ENCODE data around the gene RRH.
"Not testable (repeated sequence)": the region's sequence is repeated elsewhere in the genome, so short reads cannot be mapped to it uniquely, and the experiment has no call there.

RRH gene, protein sequence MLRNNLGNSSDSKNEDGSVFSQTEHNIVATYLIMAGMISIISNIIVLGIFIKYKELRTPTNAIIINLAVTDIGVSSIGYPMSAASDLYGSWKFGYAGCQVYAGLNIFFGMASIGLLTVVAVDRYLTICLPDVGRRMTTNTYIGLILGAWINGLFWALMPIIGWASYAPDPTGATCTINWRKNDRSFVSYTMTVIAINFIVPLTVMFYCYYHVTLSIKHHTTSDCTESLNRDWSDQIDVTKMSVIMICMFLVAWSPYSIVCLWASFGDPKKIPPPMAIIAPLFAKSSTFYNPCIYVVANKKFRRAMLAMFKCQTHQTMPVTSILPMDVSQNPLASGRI

DNA sequence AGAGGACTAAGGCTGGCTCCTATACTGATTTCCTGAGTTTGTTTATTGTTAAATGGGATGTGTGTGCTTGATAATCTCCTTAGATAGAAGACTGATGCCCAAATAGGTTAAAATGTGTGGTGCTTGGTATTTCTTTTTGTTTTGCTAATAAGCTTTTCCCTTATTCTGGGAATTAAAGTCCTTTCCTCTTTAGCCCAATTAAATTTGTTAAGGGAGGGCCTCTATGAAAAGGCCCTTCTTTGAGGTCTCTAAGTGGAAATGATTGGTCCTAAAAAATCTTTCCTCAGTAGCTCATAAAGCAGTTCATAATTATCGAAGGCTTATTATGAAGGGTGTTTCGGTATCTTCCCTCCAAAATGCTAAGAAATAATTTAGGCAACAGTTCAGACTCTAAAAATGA lies at the start of gene RRH:
Gene RRH (plus strand): TSS at position 301 of the 400 bp plus-strand sequence. CDS start 56 bp downstream, at position 357.
- DNase-seq, result no peak

DNA sequence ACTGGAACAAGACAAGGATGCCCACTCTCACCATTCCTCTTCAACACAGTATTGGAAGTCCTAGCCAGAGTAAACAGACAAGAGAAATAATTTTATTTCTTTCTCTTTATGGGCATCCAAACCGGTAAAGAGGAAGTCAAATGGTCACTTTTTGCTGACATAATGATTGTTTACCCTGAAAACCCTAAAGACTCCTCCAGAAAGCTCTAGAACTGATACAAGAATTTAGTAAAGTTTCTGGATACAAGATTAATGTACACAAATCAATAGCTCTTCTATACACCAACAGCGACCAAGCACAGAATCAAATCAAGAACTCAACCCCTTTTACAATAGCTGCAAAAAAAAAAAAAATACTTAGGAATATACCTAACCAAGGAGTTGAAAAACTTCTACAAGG lies 45.7 kb upstream of the RRH start:
- not testable (repeated sequence) for DNase-seq

DNA sequence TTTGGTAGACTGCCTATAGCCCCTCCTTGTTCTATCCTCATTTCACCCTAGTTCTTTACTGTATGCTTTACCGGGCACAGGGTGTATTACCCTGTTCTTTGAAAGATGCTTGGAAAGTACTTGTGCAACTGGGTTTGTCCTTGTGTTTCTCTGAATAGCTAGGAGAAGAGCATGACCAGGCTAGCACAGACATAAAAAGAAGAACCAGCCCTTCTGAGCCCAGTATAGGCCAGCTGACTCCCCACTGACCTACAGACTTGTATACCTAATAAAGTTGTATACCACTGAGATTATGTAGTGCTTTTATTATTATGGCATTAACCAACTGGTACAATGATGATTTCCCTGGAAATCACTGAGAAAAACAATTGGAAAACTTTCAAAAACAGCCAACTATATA lies 40.9 kb upstream of the RRH start:
- no peak for DNase-seq

DNA sequence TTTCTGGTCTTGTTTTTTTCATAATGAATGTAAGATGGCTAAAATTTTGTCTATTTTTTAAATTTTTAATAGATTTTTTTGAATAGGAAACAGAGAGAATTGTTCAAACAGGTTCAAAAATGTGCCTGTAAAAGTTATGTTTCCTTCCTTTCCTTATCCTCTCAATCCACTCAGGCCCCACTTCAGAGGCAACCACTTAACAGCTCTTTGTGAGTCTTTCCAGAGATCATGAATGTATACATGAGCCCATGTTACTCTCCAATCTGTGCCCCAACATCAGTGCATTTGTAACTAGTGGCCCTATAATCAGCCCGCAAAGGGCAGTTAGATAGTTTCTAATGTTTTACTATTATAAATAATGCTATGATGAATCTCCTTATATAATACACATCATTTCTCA lies 40.0 kb upstream of the RRH start:
- no peak for DNase-seq

DNA sequence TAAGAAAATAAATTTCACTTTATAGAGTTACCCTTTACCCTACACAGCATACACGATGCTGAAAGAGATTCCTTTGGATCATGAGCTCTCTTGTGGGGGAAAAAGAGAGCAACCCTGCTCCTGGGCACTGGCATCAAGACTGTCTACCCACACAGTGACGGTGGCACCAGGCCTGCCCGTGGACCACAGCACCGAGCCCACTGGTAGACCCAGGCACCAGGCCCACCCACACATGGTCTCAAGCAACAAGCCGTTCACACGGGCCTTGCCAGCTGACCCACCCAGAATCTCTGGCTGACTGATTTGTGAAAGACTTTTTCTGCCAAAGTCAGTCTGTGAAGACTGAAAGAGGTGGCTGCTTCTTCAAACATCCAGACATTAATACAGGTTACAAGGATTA lies 32.7 kb upstream of the RRH start:
- no peak for DNase-seq

DNA sequence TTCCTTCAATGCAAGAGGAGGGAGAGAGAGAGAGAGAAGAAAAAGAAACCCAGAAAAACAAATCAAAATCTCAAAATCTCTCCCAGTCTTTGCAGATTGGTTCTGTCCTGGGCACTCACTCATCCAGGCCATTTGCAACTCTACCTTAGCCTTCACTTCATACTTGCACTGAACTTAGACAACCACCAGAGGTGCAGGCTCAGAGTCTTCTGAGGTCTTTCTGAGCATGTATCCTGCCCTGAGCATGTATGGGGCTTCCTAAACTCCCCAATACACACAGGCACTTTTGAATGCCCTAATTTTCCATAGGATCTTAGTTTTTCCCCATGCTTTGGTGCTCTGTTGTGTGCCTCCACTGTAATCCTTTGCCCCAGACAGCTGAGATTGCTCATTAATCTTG lies 28.9 kb upstream of the RRH start:
- DNase-seq, result no peak

DNA sequence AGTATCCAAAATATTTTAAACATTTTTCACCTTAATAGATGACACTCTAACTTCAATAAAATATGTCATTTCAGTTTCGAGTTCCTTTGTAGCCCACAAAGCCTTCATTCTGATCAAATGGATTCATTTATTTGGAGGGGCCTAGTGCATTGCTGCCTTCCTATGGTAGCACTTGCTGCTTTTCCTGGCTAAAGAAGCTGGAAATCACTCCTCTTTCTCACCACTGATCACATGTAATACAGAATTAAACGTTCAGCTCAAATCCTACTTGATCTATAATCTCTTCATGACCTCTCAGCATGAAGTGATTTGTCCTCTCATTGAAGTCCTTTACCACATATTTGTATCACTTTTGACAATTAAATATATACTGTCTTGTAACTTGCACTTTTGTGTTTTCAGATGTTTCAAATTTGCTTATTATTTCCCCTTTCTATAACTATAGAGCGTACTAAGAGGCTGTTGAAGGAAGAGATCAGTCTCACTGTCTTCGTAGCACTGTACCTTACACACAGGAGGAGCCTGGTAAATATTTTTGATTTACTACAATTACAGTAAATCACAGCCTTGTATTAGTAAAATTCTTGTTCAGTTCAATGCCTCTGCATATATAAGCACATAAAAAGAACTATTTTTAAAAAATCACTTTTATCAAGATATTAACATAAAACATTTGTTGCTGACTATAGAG lies 26.5 kb upstream of the RRH start:
- DNase-seq, result no peak

DNA sequence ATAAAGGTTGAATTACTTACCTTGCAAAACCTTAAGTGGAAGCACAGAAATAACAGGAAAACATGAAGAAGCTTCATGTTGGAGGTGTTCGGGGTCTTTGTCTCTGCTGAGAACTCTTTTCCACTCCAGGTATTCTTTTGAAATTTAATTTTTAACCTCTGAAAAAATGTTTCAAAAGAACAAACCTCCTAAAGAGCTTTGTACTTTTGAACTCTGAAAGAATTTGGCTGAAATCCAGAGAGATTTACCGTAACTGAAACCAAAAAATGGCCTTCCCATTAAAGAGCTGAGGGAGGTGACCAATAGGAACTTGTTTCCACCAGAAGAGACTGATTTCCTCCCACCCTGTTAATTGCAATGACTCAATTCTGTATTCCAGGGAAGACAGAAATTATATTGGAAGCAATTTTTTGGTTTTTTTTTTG lies 25.9 kb upstream of the RRH start, which contains the start of gene CFI:
Gene CFI (minus strand): TSS at position 105 of the 425 bp plus-strand sequence. CDS start 28 bp downstream, at position 77.
- DNase-seq, result no peak

DNA sequence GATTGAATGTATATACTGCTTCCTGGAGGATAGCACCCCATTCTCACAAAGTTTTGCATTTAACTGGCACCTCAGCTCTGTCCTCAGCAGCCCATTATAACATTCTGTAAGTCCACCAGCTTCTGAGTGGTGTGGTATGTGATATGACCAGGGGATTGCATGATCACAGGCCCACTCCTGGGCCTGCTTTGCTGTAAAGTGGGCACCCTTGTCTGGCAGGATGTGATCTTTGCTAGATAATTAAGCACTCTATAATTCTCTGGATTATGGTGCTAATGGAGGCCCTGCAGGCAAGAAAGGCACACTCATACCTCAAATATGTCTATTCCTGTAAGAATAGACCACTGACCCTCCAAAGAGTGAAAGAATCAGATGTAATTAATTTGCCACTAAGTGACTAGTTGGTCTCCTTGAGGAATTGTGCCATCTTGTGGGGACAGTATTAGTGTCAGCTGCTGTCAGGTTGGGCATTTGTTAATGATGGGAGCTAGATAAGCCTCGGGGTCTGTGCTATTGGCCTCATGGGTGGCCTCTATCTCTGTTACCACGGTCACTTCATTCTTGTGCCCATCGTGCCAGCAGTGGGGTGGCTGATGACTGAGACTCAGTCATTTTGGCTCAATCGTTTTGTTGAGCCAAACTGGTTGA lies 23.7 kb upstream of the RRH start:
- peak; percentile 13 for DNase-seq

DNA sequence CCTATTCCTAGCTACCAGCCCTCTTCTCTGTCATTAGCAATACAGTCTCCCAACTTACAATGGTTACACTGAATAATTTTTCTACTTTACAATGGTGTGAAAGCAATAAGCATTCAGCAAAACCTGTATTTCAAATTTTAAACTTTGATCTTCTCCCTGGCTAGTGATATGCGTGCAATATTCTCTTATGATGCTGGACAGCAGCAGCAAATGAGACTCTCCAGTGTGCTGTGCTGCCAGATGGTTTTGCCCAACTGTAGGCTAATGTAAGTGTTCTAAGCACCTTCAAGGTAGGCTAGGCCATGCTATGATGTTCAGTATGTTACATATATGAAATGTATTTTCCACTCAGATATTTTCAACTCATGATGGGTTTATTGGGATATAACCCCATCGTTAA lies 18.1 kb upstream of the RRH start:
- no peak for DNase-seq

DNA sequence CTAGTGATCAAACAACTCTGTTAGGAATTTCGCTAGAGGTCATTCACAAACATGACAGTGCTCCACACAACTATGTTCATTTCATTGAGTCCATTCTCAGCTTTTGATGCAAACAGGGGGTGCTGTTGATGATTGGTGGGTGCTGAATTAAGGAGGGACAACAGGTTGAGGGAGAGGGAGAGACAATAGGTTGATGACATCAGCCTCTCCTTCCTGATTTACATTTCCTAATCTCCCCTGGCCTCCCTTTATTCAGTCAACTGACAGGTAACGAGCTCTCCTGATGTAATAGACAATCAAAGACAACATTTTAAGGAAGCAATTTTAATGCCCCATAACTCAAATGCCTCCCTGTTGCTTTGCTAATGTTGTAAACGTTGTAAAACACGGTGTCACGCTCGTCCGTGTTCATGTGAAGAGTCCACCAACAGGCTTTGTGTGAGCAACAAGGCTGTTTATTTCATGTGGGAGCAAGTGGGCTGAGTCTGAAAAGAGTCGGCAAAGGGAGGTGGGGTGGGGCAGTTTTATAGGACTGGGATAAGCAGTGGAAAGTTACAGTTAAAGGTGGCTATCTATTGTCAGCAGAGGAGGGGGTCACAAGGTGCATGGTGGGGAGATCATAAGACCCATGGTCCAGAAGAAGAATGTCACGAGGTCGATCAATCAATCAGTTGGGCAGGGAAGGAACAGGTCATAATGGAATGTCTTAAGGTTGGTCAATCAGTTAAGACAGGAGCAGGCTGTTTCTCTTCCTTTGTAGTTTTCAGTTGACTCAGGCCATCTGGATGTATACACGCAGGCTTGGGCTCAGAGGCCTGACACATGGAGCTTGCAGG lies 17.0 kb upstream of the RRH start:
- no peak for DNase-seq

DNA sequence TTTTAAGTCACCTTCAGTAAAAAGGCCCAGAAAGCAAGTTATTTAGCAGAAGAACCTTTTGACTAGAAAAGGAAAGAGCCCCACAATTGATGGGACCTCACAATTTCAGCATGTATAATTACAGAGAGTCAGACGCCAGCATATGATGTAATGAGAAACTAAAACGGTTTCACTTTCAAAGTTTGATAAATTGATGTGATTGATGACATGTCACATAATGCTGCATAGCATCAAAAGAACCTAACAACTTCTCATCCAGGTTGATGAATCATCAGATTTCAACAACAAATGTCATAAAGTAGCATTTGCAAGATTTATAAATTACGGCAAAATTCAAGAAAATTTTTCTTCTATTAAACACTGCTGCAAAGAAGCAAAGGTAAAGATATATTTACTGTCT lies 16.1 kb upstream of the RRH start:
- DNase-seq, result no peak

DNA sequence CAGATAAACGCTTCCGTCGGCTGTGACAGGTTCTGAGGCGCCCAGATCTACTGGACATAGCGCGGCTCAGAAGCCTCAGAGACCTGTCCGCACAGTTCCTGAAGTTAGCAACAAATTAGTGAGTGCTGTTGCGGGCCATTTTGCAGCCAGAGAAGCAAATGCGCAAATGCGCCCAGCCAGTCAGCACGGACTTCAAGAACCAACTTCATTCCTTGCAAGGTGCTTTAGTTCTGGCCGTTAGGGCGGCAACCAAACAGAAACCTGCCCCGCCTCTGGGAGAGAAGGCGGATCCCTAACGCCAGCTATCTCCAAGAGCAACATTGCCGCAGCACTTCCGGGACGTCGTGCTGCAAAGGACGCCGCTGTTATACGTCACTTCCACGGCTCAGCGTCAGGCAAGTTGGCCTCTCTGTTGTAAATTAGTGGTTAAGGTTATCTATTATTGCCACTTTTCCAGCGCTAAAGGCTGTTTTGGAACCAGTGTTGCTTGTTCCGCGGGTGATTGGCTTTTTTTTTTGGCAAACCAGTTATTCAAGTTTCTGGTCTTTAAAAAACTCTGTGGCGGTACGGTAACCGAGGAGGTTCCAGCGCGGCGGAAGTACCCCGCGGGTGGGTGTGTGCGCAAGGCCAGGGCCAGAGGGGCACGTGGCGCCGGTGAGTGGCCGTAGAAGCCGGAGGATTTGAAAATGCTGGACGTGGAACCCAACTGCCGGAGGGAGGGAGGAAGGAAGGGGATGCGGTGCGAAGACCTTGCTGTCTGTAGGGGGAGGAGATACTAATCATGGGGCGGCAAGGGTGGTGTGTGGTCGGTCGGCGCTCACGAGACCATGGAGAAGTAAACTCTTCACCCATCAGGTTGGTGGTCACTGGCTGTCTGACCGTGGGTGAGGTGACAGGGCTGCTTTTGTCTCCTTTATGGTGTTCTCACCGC lies 12.4 kb upstream of the RRH start, which contains the start of gene GAR1:
Gene GAR1 (plus strand): TSS at position 612 of the 931 bp plus-strand sequence. CDS start 403 bp downstream, outside the sequence.
- peak; percentile 94 for DNase-seq

DNA sequence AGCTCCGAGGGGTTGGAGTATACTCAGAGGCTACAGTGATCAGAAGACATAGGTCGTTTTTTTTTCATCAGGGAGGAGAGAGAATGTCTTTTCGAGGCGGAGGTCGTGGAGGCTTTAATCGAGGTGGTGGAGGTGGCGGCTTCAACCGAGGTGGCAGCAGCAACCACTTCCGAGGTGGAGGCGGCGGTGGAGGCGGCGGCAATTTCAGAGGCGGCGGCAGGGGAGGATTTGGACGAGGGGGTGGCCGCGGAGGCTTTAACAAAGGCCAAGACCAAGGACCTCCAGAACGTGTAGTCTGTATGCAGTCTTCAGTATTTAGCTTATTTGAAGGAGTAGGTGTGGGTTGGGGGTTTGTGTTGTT lies 11.7 kb upstream of the RRH start:
- peak; percentile 61 for DNase-seq

DNA sequence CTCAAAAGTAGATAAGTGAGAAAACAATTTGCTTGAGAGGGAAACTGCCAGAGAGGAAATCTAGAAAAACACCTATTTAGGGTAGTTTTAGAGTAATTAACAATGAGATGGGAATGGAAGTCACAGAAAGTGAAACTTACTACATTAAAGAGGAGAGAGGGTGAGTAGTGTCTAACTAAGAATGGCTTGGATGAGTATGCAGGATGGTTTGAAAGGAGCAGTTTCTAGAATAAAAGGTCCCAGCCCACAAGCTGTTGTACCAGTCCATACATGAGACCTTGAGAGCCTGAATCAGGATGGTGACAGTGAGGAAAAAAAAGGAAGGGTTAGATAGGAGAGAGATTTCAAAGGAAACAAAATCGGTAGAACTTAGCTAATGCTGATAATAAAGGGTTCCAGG lies 10.9 kb upstream of the RRH start:
- no peak for DNase-seq

DNA sequence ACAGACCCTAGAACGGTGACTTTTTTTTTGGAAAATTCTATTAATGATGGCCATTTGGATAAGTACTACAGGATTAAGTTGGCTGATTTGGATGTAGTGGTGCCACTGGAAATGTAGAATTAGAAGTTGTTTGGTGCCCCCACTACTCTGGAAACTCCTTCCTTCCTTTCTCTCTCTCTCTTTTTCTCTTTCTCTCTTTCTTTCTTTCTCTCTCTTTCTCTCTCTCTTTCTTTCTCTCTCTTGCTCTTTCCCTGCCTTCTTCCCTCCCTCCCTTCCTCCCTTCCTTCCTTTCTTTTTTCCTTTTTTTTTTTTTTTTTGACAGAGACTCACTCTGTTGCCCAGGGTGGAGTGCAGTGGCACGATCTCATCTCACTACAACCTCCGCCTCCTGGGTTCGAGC lies 9.5 kb upstream of the RRH start:
- DNase-seq, result no peak

DNA sequence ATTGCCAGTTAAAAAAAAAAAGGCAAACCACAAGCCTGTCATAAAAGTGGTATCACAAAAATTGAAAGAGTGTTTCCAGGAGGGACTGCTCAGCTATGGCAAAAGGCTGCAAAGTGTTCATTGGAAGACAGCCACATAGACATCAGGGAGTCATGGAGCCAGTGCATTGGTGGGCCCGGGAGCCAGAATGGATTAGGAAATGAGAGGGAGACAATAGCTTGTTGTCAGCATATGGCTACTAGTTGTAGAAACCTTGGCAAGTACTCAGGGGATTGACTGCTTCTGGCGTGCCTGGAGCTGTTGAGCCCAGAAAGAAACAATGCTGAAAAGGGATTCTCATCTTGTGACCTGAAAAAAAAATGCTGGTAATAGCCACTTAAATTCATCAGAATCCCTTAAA lies 7.2 kb upstream of the RRH start:
- no peak for DNase-seq

DNA sequence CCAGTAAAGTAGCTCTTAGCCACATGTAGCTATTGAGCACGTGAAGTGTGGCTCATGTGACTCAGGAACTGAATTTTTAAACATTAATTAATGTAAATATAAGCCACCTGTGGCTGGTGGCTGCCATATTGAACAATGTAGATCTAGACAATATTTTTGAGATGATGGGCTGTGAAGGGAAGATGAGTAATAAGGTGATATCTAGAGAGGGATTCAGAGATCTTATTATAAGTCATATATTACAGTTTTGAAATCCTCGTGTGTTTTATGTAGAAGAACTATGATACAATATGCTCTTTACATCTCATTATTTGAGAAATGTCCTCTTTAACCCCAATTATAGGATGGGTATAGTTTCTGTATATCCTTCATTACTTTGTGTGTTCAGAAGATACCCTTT lies 6.6 kb upstream of the RRH start:
- DNase-seq, result no peak

DNA sequence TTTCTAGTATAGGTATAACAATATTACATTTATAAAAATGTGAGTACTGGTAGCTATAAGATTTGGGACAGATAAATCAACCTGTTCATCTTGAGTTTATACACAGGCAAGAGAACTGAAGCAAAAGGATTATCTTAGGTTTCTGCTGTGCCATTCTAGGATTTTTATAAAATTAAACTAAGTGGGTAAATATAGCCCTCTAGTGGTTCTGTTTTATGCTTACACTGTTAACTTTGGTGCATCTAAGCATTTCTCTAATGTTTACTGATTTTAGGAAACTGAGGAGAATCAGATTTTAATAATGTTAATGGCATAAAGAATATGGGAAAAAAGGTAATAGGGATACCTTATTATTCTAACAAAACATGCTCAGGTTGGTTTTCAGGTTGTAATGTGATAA lies 1.1 kb upstream of the RRH start:
- no peak for DNase-seq

DNA sequence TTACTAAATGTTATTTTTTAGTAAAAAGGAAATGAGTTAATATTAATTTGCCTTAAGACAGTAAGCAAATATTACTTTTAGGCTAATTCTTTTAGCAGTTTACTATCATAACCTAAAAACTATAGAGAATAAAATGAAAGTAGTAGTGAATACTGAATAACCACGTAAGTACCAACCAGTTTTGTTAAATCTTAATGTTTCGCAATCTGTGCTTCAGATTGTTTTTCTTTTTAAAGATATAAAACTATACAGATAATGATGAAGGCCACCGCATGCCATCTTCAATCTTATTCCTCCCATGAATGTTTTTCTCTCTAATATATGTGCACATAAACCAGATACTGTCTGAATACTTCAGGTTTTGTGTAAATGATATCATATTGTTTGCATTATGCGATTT lies 6.0 kb downstream of the RRH start:
- DNase-seq, result no peak

DNA sequence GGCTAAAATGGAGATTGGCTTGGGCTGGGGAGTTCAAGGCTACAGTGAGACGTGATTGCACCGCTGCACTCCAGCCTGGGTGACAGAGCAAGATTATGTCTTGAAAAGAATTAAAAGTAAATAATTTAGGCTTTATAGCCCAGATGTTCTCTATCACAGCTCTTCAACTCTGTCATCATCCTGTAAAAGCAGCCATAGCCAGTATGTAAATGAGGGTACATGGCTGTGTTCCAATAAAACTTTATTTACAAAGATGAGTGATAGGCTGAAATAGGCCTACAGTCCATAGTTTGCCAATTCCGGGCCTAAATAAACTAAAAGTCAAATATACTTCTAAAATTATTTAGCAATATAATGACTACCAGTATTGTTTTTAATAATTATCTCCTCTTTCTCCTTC lies 9.2 kb downstream of the RRH start:
- no peak for DNase-seq

Measured in stimulated activated CD4-positive, alpha-beta T cell treated with anti-CD3 and anti-CD28 coated beads, Interleukin-15, amount 100 ng/mL, for 24 hours (primary cell).